Measurements from ENCODE around the gene MIPEP.

MIPEP gene

GRCh38 chr13:23842406-23842805 is 46.8 kb downstream of the MIPEP start:
- TF ChIP-seq CTCF (IDR thresholded peaks at IDR 0.05; ENCODE audit: low read depth, low read length, missing control alignments), result no peak
- H3K4me3 ChIP-seq (ENCODE audit: low read depth, low read length), result no peak overlapping the region
- no peak for DNase-seq (ENCODE audit: low read depth)

GRCh38 chr13:23833733-23834611 is 55.2 kb downstream of the MIPEP start:
- TF ChIP-seq CTCF (IDR thresholded peaks at IDR 0.05; ENCODE audit: low read depth, low read length, missing control alignments), result no peak
- no peak overlapping the region for H3K4me3 ChIP-seq (ENCODE audit: low read depth, low read length)
- no peak for DNase-seq (ENCODE audit: low read depth)

- H3K4me3 ChIP-seq (ENCODE audit: low read depth, low read length), result no peak overlapping the region
- no peak for TF ChIP-seq CTCF (IDR thresholded peaks at IDR 0.05; ENCODE audit: low read depth, low read length, missing control alignments)
- DNase-seq (ENCODE audit: low read depth), result no peak
Observed at GRCh38 chr13:23828866-23829265, 60.3 kb downstream of the MIPEP start.

GRCh38 chr13:23828086-23828485 is 61.1 kb downstream of the MIPEP start:
- no peak for TF ChIP-seq CTCF (IDR thresholded peaks at IDR 0.05; ENCODE audit: low read depth, low read length, missing control alignments)
- no peak overlapping the region for H3K4me3 ChIP-seq (ENCODE audit: low read depth, low read length)
- no peak for DNase-seq (ENCODE audit: low read depth)

- no peak overlapping the region for H3K4me3 ChIP-seq (ENCODE audit: low read depth, low read length)
- TF ChIP-seq CTCF (IDR thresholded peaks at IDR 0.05; ENCODE audit: low read depth, low read length, missing control alignments), result no peak
- no peak for DNase-seq (ENCODE audit: low read depth)
Observed at GRCh38 chr13:23825179-23825578, 64.0 kb downstream of the MIPEP start.

- H3K4me3 ChIP-seq (ENCODE audit: low read depth, low read length), result no peak overlapping the region
- no peak for DNase-seq (ENCODE audit: low read depth)
- no peak for TF ChIP-seq CTCF (IDR thresholded peaks at IDR 0.05; ENCODE audit: low read depth, low read length, missing control alignments)
Observed at GRCh38 chr13:23824371-23824770, 64.8 kb downstream of the MIPEP start.
